Body of pancreas (tissue), 4 donors: ENCODE measurements around the gene THOC1. TPM values are rescaled to one million over a fixed set of nuclear protein-coding genes. Genes with fewer than 3 reads are reported as not detected.

Experiments
- ATAC-seq: fragments of 150-250 bp; one replicate; pipeline ENCODE4 v1.9.1; 2016
- DNase-seq, 4 donors: peaks; one replicate each; pipeline ENCODE4 v3.0.0-alpha.2; 2019
- H3K27ac ChIP-seq, 4 donors: fragments of 200-600 bp; sonication (generic); 1 replicate in 3 of 4; 2 replicates in 1 of 4; pipeline versions ENCODE4 v1.5.1 to v1.6.1; 2016 to 2019; ENCODE audit warnings: mild to moderate bottlenecking in 1 of 4, mixed read lengths in 1 of 4, moderate library complexity in 1 of 4
- H3K27me3 ChIP-seq, 2 donors: fragments of 200-600 bp; sonication (generic); one replicate each; pipeline ENCODE4 v1.6.0; 2016; ENCODE audit warnings: mild to moderate bottlenecking in 1 of 2
- H3K36me3 ChIP-seq, 2 donors: fragments of 200-600 bp; sonication (generic); replicated peaks in 1 of 2; 2 replicates each; pipeline ENCODE4 v1.5.1; 2016; ENCODE audit warnings: low read depth in 2 of 2; ENCODE audit not compliant: insufficient read depth in 1 of 2
- H3K4me1 ChIP-seq: fragments of 200-600 bp; sonication (generic); one replicate; pipeline ENCODE4 v1.6.0; 2016
- H3K4me3 ChIP-seq, 2 donors: fragments of 200-600 bp; sonication (generic); 1 replicate in 1 of 2; 2 replicates in 1 of 2; pipeline ENCODE4 v1.5.1; 2016 to 2019
- H3K9me3 ChIP-seq, 3 donors: fragments of 200-600 bp; sonication (generic); 1 replicate in 2 of 3; 2 replicates in 1 of 3; pipeline ENCODE4 v1.5.1; 2016
- CTCF ChIP-seq, 7 experiments: fragments of 450-650 bp in 4 of 7; fragments of 200-600 bp in 3 of 7; sonication (generic) in 3 of 7; IDR thresholded peaks; one replicate each; pipeline ENCODE4 v1.5.1; 2016 to 2019; ENCODE audit warnings: antibody characterized with exemption in 7 of 7
- POLR2A ChIP-seq, 3 donors: fragments of 450-650 bp; IDR thresholded peaks; one replicate each; pipeline ENCODE4 v1.6.1; 2016; ENCODE audit warnings: antibody characterized with exemption in 3 of 3, mild to moderate bottlenecking in 2 of 3
- WGBS, 2 donors: methylation state at CpG; one replicate each; pipeline ENCODE4 v1.1.5; 2017; 5-methylcytosine and 5-hydroxymethylcytosine counted together
- intact Hi-C: fragments of 100-400 bp; cut with DNase I; formaldehyde crosslinking; loops from one replicate; pipeline ENCODE4 v1.15.1; 2023
- total RNA-seq, 2 donors: library from RNA; depleted of rRNA; stranded (reverse); fragments of >200 nt; gene quantifications; one replicate each; pipeline ENCODE4 v1.1.0, GENCODE V29; 2016

THOC1 gene
- total RNA-seq, 2 donors from 2014 or later: 21.8 to 36.6 TPM

- H3K36me3 ChIP-seq: peaks cover 7 to 13% of the 10 kb centered on the region in 2 donors
- WGBS, 2 donors: 80 to 82% methylated on average over 6 of the region's 6 CpGs
- H3K27me3 ChIP-seq: no peaks in the 10 kb centered on the region
- DNase-seq (no peak), ATAC-seq (no peak)
- H3K4me1 ChIP-seq: no peaks in the 10 kb centered on the region
- TF ChIP-seq CTCF (IDR thresholded peaks at IDR 0.05) (no peak), POLR2A (IDR thresholded peaks at IDR 0.05) (no peak)
- H3K27ac ChIP-seq: no peak overlapping the region
- H3K4me3 ChIP-seq: no peak overlapping the region
- intact Hi-C loops: no loop called here
- H3K9me3 ChIP-seq: no peaks in the 10 kb centered on the region
These were observed 40.5 kb downstream of the THOC1 start for GRCh38 chr18:227374-227773.

DNA sequence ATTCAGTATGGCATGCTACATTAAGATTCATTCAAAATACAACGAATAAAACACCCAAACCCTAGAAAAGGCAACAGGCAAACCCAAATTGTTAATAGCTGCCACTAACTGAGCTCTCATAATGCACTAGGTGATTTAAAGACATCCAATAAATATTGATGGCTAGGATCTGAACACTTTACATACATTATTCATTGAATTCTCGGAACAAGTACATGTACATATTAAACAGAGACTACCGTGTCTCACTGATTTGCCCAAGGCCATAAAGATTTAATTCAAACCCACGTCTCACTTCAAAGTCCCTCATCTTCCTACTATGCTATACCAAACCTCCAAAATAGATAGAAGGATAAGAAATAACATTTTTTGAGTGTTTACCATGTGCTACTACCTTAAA lies 42.1 kb downstream of the THOC1 start:
- WGBS, 2 donors: 90 to 92% methylated on average over 4 of the region's 4 CpGs
- no peak for DNase-seq
- H3K4me1 ChIP-seq: no peaks in the 10 kb centered on the region
- no peaks in the 10 kb centered on the region for H3K9me3 ChIP-seq
- intact Hi-C loops: no loop called here
- no peaks in the 10 kb centered on the region for H3K27me3 ChIP-seq
- peaks cover 7 to 13% of the 10 kb centered on the region in 2 donors for H3K36me3 ChIP-seq
- no peak overlapping the region for H3K4me3 ChIP-seq
- TF ChIP-seq CTCF (IDR thresholded peaks at IDR 0.05) (no peak), POLR2A (IDR thresholded peaks at IDR 0.05) (no peak)
- ATAC-seq: no peak
- no peak overlapping the region for H3K27ac ChIP-seq

DNA sequence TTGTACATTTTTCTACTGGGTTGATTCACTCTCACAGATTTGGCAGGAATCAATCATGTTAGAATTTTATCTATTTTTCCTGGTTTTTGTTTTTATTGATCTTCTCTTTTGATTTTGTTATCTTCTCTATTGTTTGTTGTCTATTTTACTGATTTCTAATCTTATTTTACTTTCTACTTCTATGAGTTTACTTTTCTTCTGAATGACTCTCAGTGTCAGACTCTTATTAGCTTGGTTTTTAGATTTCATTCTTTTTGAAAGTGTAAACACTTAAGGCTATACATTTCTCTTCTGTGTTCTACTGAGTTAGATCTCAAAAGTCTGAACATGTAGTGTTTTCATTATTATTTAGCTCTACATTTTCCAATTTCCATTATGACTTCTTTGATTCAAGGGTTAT lies 47.1 kb downstream of the THOC1 start:
- H3K4me1 ChIP-seq: no peaks in the 10 kb centered on the region
- intact Hi-C loops: no loop called here
- H3K36me3 ChIP-seq: peaks cover 11 to 23% of the 10 kb centered on the region in 2 donors
- no peak overlapping the region for H3K4me3 ChIP-seq
- ATAC-seq (no peak), DNase-seq (no peak)
- TF ChIP-seq CTCF (IDR thresholded peaks at IDR 0.05): no peak
- TF ChIP-seq POLR2A (IDR thresholded peaks at IDR 0.05): no peak
- H3K27me3 ChIP-seq: no peaks in the 10 kb centered on the region
- H3K27ac ChIP-seq: no peak overlapping the region
- peaks cover 0 to 3% (median 0%) of the 10 kb centered on the region in 3 donors for H3K9me3 ChIP-seq

GRCh38 chr18:217532-218336 lies 50.1 kb downstream of the THOC1 start:
- no peaks in the 10 kb centered on the region for H3K4me1 ChIP-seq
- no peak overlapping the region for H3K4me3 ChIP-seq
- peaks cover 0 to 3% (median 0%) of the 10 kb centered on the region in 3 donors for H3K9me3 ChIP-seq
- H3K36me3 ChIP-seq: peaks cover 4 to 22% of the 10 kb centered on the region in 2 donors
- TF ChIP-seq POLR2A (IDR thresholded peaks at IDR 0.05) (no peak), CTCF (IDR thresholded peaks at IDR 0.05) (no peak)
- WGBS, 2 donors: 89 to 91% methylated on average over 5 of the region's 5 CpGs
- ATAC-seq: no peak
- no peaks in the 10 kb centered on the region for H3K27me3 ChIP-seq
- intact Hi-C loops: no loop called here
- DNase-seq: no peak
- H3K27ac ChIP-seq: no peak overlapping the region
